GM21737 (cell line): ENCODE data around the gene ELP1.
"Not testable (repeated sequence)": the region's sequence is repeated elsewhere in the genome, so short reads cannot be mapped to it uniquely, and the experiment has no call there.

Source experiments
- ATAC-seq: cut with Tn5 transposase; IDR thresholded peaks from one replicate; pipeline ENCODE4 v1.9.1; 2021; ENCODE audit warnings: mild to moderate bottlenecking, moderate library complexity; ENCODE audit not compliant: unreplicated experiment

Gene ELP1

GRCh38 chr9:108933718-108934322 lies at the start of gene ELP1:
Gene ELP1, minus strand, starts transcription at chr9:108934124. Its CDS starts 2,978 bp downstream, at chr9:108931146.
- peak; percentile 89 for ATAC-seq

- no peak for ATAC-seq
These were observed 47.0 kb upstream of the ELP1 start for GRCh38 chr9:108980893-108981292.

GRCh38 chr9:108978205-108978604 lies 44.3 kb upstream of the ELP1 start:
- ATAC-seq: no peak

- no peak for ATAC-seq
These were observed 40.0 kb upstream of the ELP1 start for GRCh38 chr9:108973895-108974294.

GRCh38 chr9:108972626-108973209 lies 38.8 kb upstream of the ELP1 start:
- no peak for ATAC-seq

GRCh38 chr9:108972186-108972585 lies 38.3 kb upstream of the ELP1 start:
- ATAC-seq: no peak

- ATAC-seq: not testable (repeated sequence)
These were observed 37.5 kb upstream of the ELP1 start for GRCh38 chr9:108971392-108971791.

GRCh38 chr9:108967916-108968315 lies 34.0 kb upstream of the ELP1 start:
- ATAC-seq: no peak

- ATAC-seq: no peak
These were observed 29.7 kb upstream of the ELP1 start for GRCh38 chr9:108963459-108964143.

- no peak for ATAC-seq
These were observed 27.2 kb upstream of the ELP1 start for GRCh38 chr9:108961151-108961550.

- no peak for ATAC-seq
These were observed 26.4 kb upstream of the ELP1 start for GRCh38 chr9:108960331-108960730.

- ATAC-seq: no peak
These were observed 22.7 kb upstream of the ELP1 start for GRCh38 chr9:108956631-108957026.

- no peak for ATAC-seq
These were observed 22.2 kb upstream of the ELP1 start for GRCh38 chr9:108956022-108956630.

- ATAC-seq: no peak
These were observed 20.2 kb upstream of the ELP1 start for GRCh38 chr9:108953983-108954574.

- no peak for ATAC-seq
These were observed 17.7 kb upstream of the ELP1 start for GRCh38 chr9:108951578-108951977.

- no peak for ATAC-seq
These were observed 16.2 kb upstream of the ELP1 start for GRCh38 chr9:108950168-108950567.

- no peak for ATAC-seq
These were observed 6.1 kb upstream of the ELP1 start for GRCh38 chr9:108939975-108940374.

GRCh38 chr9:108937561-108938305 lies 3.8 kb upstream of the ELP1 start:
- no peak for ATAC-seq

GRCh38 chr9:108934323-108934893 lies 484 bp upstream of the ELP1 start, which contains the start of gene ABITRAM:
Gene ABITRAM, plus strand, starts transcription at chr9:108934400. Its CDS starts 87 bp downstream, at chr9:108934487.
- ATAC-seq: peak; percentile 80

- ATAC-seq: no peak
These were observed 650 bp downstream of the ELP1 start for GRCh38 chr9:108933231-108933717.
